GM12878 (cell line): Measurements from ENCODE around the gene SPRY4. TPM values are rescaled to one million over a fixed set of nuclear protein-coding genes. Genes with fewer than 3 reads are reported as not detected.
"Not testable (repeated sequence)": the region's sequence is repeated elsewhere in the genome, so short reads cannot be mapped to it uniquely, and the experiment has no call there.

ENCODE experiments used
- ATAC-seq: fragments of 200-7000 bp; cut with Tn5 transposase; 3 replicates; pipeline ENCODE4 v1.9.1; 2020; ENCODE audit warnings: mild to moderate bottlenecking, moderate library complexity
- BruUV-seq: library from RNA; stranded (reverse); fragments of 400-500 nt; replicated peaks from 2 replicates; lab custom pipeline; 2021; lab: Mats Ljungman, UMichigan
- CTCF ChIA-PET: fragments of 300-600 bp; sonication (Branson Sonifier 250); formaldehyde crosslinking; extraction: SDS; loops from one replicate; lab custom pipeline; 2021; ENCODE audit warnings: inconsistent platforms; lab: Yijun Ruan, JAX
- POLR2A ChIA-PET: fragments of 350-600 bp; formaldehyde crosslinking; extraction: SDS; loops from one replicate; lab custom pipeline; 2021; ENCODE audit warnings: inconsistent platforms; lab: Charles Lee
- RAD21 ChIA-PET: fragments of 300-600 bp; sonication (Branson Sonifier 250); formaldehyde crosslinking; loops from one replicate; lab custom pipeline; 2023; ENCODE audit warnings: antibody characterized with exemption; ENCODE audit not compliant: unreplicated experiment; lab: Charles Lee
- SMC1A ChIA-PET: fragments of 300-600 bp; sonication (Branson Sonifier 250); formaldehyde crosslinking; loops from one replicate; lab custom pipeline; 2023; ENCODE audit not compliant: unreplicated experiment, uncharacterized antibody; lab: Charles Lee
- DNase-seq: peaks from one replicate; pipeline ENCODE4 v3.0.0-alpha.2; 2011; ENCODE audit warnings: low read depth, low spot score
- FAIRE-seq: peaks from 3 replicates; lab custom pipeline; 2011; peaks lifted over from hg19 to GRCh38; lab: Jason Lieb, UNC
- H2AFZ ChIP-seq: 2 replicates; pipeline ENCODE4 v1.6.0; 2011; ENCODE audit warnings: low read depth, low read length, control low read depth; ENCODE audit not compliant: control insufficient read depth
- H3K27ac ChIP-seq: 2 replicates; pipeline ENCODE4 v1.5.1; 2011; ENCODE audit warnings: control low read depth; ENCODE audit not compliant: control insufficient read depth, insufficient read depth
- H3K27me3 ChIP-seq, 2 experiments: replicated peaks in 1 of 2; 2 replicates each; pipeline versions ENCODE4 v1.6.0 to v1.6.1; 2011; ENCODE audit warnings: low read length in 1 of 2; ENCODE audit not compliant: control insufficient read depth in 2 of 2, insufficient read depth in 2 of 2
- H3K36me3 ChIP-seq, 2 experiments: 2 replicates each; pipeline ENCODE4 v1.5.1; 2011; ENCODE audit warnings: low read length in 1 of 2; ENCODE audit not compliant: control insufficient read depth in 2 of 2, insufficient read depth in 2 of 2
- H3K4me1 ChIP-seq: 2 replicates; pipeline ENCODE4 v1.6.1; 2011; ENCODE audit warnings: mild to moderate bottlenecking, low read length, moderate library complexity, mixed read lengths; ENCODE audit not compliant: control insufficient read depth, insufficient read depth
- H3K4me2 ChIP-seq: 2 replicates; pipeline ENCODE4 v1.6.0; 2011; ENCODE audit warnings: control low read depth; ENCODE audit not compliant: control insufficient read depth, insufficient read depth
- H3K4me3 ChIP-seq: fragments of 200-600 bp; sonication (generic); 2 replicates; pipeline ENCODE4 v1.5.1; 2016
- H3K79me2 ChIP-seq: 2 replicates; pipeline ENCODE4 v1.6.0; 2011; ENCODE audit warnings: low read length; ENCODE audit not compliant: control insufficient read depth, insufficient read depth
- H3K9ac ChIP-seq: 2 replicates; pipeline ENCODE4 v1.8.0; 2011; ENCODE audit warnings: low read length, control low read depth, mixed read lengths; ENCODE audit not compliant: control insufficient read depth, insufficient read depth
- H3K9me3 ChIP-seq: replicated peaks from 3 replicates; pipeline ENCODE4 v1.5.1; 2011; ENCODE audit warnings: mild to moderate bottlenecking, low read length; ENCODE audit not compliant: control insufficient read depth, insufficient read depth
- H4K20me1 ChIP-seq: 2 replicates; pipeline ENCODE4 v1.6.0; 2011; ENCODE audit not compliant: control insufficient read depth, insufficient read depth
- ZBTB4 ChIP-seq: fragments of 450-650 bp; formaldehyde crosslinking; IDR thresholded peaks from 2 replicates; pipeline ENCODE4 v1.4.0; 2022; ENCODE audit warnings: mild to moderate bottlenecking, moderate library complexity
- WGBS: methylation state at CpG from one replicate; pipeline ENCODE4 v1.1.6; 2016; ENCODE audit warnings: low lambda C conversion rate; ENCODE audit not compliant: insufficient replicate concordance, insufficient coverage; ENCODE audit errors: missing lambda C conversion rate; 5-methylcytosine and 5-hydroxymethylcytosine counted together
- in situ Hi-C: fragments of 300-500 bp; cut with MboI; formaldehyde crosslinking; loops from 9 replicates; pipeline ENCODE4 v1.14.3; 2018; ENCODE audit warnings: mixed read lengths
- intact Hi-C: fragments of 100-400 bp; cut with micrococcal nuclease; formaldehyde crosslinking; loops from one replicate; pipeline ENCODE4 v1.14.2; 2022; ENCODE audit not compliant: unreplicated experiment
- polyA plus RNA-seq, 11 experiments: library from polyadenylated mRNA; depleted of rRNA in 4 of 11; unstranded in 6 of 11; stranded (reverse) in 5 of 11; fragments of >200 nt; fragmentation: Nextera tagmentation in 4 of 11; fragmentation: Illumina TruSeq in 1 of 11; extraction: Ambion mirVana in 4 of 11; extraction: Trizol in 1 of 11; gene quantifications; 1 replicate in 1 of 11; 2 replicates in 10 of 11; pipeline versions ENCODE4 v1.2.1 to v1.2.3, GENCODE V29; 2011 to 2016; ENCODE audit warnings: inconsistent platforms in 2 of 11, missing spikeins in 2 of 11, low read depth in 1 of 11
- total RNA-seq, 4 experiments: library from RNA; depleted of rRNA in 3 of 4; stranded (reverse); fragments of >200 nt in 3 of 4; fragmentation: Illumina TruSeq in 1 of 4; extraction: Trizol in 1 of 4; gene quantifications; 2 replicates each; pipeline versions ENCODE4 v1.2.1 to v1.2.3, GENCODE V29; 2013 to 2021

Gene SPRY4
- total and polyA plus RNA-seq, 10 of the 15 experiments (the other 5 are each of a cell fraction or from before 2014, with no cell fraction given), result 0.04 to 1.4 (median 0.18) TPM; not detected in 1

DNA sequence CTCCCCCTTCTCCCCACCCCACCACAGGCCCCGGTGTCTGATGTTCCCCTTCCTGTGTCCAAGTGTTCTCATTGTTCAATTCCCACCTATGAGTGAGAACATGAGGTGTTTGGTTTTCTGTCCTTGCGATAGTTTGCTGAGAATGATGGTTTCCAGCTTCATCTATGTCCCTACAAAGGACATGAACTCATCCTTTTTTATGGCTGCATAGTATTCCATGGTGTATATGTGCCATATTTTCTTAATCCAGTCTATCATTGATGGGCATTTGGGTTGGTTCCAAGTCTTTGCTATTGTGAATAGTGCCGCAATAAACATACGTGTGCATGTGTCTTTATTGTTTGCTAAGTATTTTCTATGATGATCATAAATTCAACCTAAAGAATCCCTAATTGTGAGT lies 60.7 kb downstream of the SPRY4 start:
- CTCF ChIA-PET, H3K36me3 ChIP-seq, H3K27me3 ChIP-seq, H3K9ac ChIP-seq, ATAC-seq, DNase-seq, in situ Hi-C loops, intact Hi-C loops, H3K4me3 ChIP-seq, H3K79me2 ChIP-seq, FAIRE-seq, H3K4me2 ChIP-seq, RAD21 ChIA-PET, H3K4me1 ChIP-seq, H2AFZ ChIP-seq, H4K20me1 ChIP-seq, BruUV-seq, H3K27ac ChIP-seq, SMC1A ChIA-PET, H3K9me3 ChIP-seq: not testable (repeated sequence)
- POLR2A ChIA-PET, result interaction anchor here (0.6 kb wide), 1 partner anchor 24 kb away, joined by 3 read pairs; no protein-coding TSS in a partner anchor
- 72% methylated on average over 3 of the region's 4 CpGs for WGBS

- Histone ChIP-seq H3K27ac (no peak overlapping the region), H3K79me2 (no peaks in the 10 kb centered on the region), H4K20me1 (no peaks in the 10 kb centered on the region), H3K4me1 (no peaks in the 10 kb centered on the region), H3K36me3 (no peaks in the 10 kb centered on the region), H3K9me3 (no peaks in the 10 kb centered on the region), H3K9ac (no peak overlapping the region), H3K4me3 (no peak overlapping the region), H3K4me2 (no peak overlapping the region)
- in situ Hi-C loops (no loop called here), intact Hi-C loops (no loop called here)
- ChIA-PET SMC1A (interaction anchor here (0.6 to 1.0 kb wide), 2 partner anchors 13 to 274 kb away, joined by 3 read pairs; no protein-coding TSS in a partner anchor), POLR2A (interaction anchor here (0.6 kb wide), 1 partner anchor 66 kb away, joined by 3 read pairs; no protein-coding TSS in a partner anchor)
- no peak for FAIRE-seq
- WGBS, result 22% methylated on average over 3 of the region's 3 CpGs
- no peak for DNase-seq
- ATAC-seq, result no peak
- TF ChIP-seq ZBTB4 (CRISPR knock-in tag), result no peak
- TF ChIP-seq, all 136 proteins: peak for 0
- Histone ChIP-seq H2AFZ (no peak overlapping the region), H3K27me3 (no peaks in the 10 kb centered on the region)
- ChIA-PET CTCF (interaction anchor here (0.5 kb wide), 1 partner anchor 265 kb away, joined by 3 read pairs; no protein-coding TSS in a partner anchor), RAD21 (no interaction called here)
- no TSS peak for BruUV-seq
Measured at GRCh38 chr5:142263346-142263745, 61.5 kb downstream of the SPRY4 start.
